Fibroblast of the conjunctiva (primary cell): ENCODE data around the gene MPL.

Source experiments
- DNase-seq: peaks from one replicate; pipeline ENCODE4 v3.0.0-alpha.2; 2010; ENCODE audit warnings: low read depth

The MPL gene

DNA sequence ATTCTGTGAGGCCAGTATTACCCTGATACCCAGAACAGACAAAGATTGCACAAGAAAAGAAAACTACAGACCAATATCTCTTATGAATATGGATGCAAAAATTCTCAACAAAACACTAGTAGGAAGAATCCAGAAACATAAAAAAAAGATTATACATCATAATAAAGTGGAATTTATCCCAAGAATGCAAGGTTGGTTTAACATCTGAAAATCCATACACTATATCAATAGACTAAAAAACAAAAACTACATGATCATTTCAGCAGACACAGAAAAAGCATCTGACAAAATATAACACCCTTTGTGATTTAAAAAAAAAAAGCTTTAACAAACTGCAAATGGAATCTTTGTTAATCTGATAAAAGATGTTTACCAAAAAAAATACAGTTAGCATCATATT, 12.2 kb upstream of the MPL start:
- no peak for DNase-seq

DNA sequence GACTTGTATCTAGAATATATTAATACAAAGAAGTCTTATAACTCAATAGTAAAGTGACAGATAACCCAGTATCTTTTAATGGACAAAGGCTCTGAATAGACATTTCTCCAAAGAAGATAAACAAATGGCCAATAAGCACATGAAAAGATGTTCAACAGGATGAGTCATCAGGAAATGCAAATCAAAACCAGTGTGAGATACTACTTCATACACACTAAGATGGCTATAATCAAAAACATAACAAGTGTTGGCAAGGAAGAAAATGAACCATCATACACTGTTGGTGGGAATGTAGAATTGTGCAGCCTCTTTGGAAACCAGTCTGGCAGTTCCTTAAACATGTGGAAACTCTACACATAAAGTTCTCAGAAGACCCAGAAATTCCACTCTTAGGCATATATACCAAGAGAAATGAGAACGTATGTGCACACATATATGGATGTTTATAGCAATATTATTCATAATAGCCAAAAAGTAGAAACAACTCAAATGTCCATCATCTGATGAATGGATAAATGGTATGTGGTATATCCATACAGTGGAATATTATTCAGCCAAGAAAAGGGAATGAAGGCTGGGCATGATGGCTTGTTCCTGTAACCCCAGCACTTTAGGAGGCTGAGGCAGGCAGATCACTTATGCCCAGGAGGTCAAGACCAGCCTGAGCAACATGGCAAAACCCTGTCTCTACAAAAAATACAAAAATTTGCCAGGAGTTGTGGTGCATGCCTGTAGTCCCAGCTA, 9.9 kb upstream of the MPL start:
- peak; percentile 42 for DNase-seq

DNA sequence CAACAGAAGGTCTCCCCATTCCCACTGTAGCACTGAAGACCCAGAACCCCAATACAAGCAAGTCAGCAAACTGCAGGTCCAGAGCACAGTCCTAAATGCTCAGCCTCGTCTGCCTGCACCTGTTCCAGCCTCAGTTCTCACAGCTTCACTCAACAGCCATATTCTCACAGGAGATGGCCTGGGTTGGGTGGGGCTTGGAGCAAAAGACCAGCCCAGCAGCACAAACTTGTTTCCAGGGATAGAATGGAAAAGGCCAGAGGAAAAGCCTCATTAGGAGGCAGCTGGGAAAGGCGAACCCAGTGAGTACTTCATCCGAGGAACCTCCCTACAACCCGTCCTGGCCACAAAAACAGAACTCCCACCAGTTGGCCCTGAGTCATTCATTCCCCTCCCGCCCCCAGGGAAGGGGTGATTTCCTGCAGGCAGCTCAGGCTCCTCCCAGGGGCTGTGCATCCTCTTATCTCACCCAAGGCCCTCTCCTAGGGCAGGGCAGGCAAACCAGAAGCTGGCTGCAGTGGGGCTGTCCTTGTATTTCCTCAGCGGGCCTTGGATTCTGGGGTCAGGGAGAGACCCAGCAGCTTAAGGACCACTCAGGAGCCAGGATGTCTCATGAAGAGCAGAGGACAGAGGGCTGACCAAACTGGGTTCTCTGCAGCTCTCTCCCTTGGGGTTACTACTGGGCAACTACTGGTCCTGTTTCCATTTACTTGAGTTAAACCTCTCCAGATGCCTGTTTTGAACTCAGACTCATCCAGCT, 7.4 kb upstream of the MPL start:
- DNase-seq = peak; percentile 34

DNA sequence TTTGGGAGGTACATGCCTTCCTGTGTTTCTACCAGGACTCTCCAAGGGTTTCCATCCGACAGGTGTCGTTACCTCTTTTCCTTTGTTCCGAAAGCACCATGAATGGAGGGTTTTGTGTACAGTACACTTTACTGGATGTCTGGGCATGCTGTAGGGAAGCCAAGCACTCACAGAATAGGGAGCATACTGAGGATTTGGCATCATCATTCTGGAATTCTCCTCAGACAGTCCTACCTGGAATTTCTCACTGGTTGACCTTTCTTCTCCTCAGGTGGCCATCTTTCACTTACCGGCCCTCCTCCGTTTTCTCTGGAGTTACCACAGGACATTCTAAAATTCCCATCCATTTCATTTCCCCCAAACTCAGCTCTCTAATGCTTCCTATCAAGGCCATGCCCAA, 5.9 kb upstream of the MPL start:
- DNase-seq = no peak

DNA sequence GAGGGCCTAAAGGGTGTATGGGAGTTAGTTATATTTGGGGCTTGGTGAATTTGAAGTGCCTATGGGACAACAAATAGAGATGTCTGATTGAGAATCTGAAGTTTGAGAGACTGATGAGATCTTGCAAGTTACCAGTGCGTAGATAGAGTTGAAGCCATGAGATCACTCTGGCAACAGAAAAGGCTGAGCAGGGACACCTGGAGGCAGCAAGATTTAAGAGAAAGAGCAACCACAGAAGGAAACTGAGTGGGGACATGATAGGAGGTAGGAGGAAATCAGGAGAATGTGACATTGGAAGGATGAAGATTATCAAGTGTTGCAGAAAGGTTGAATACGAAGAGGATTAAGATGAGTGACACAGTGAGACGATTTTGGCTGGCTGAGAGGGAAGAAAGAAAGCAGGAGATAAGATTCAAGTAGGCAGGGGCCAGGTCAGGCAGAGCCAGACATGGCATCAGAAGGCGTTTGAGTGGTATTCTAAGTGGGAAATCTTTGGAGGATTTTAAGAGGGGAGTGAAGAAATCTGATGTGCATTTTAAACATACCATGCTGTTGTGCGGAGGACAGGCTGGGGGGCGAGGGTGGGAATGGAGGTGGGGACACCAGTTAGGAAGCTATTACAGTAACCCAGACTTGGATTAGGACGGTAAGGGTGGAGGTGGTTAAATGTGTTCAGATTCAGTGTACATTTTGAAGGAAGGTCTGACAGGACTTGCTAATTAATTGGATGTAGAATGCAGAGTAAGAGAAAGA, 3.0 kb upstream of the MPL start:
- DNase-seq = no peak

DNA sequence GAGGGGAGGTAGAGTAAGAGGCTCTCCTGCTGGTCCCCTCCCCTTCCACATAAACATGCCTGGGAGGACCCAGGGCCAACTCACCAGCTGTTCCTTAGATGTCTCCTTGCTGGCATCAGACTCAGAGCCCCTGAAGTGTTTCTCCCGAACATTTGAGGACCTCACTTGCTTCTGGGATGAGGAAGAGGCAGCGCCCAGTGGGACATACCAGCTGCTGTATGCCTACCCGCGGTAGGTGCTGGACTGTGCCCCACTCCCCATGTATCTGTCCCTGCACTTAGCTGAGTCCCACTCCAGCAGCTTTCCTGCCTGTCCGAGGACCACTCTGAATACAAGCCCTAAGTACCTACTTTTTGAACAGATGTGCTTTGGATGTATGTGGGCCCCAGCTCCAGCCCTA, 383 bp downstream of the MPL start:
- DNase-seq = no peak

DNA sequence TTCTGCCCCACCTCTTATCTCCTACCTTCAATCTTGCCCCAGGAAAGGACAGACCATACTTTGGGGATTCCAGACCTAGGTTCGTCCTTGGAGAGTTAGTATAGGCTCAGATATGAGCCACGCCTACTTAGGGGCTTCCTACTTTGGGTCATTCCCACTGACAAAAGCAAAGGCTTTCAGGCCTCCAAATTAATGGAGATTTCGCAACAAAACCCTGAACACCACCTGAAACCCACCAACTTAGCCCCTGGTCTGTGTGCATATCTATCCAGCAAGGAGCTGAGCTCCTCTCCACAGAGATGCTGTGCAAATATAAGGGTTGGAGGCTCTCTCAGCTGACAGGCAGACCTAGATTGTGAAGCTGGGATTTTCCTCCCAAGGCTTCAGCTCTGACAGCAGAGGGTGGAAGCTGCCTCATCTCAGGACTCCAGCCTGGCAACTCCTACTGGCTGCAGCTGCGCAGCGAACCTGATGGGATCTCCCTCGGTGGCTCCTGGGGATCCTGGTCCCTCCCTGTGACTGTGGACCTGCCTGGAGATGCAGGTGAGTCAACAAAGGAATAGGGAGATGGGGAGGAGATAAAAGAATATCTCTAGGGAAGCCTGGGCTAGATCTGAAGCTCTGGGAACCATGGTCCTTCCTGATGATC, 2.1 kb downstream of the MPL start:
- no peak for DNase-seq

DNA sequence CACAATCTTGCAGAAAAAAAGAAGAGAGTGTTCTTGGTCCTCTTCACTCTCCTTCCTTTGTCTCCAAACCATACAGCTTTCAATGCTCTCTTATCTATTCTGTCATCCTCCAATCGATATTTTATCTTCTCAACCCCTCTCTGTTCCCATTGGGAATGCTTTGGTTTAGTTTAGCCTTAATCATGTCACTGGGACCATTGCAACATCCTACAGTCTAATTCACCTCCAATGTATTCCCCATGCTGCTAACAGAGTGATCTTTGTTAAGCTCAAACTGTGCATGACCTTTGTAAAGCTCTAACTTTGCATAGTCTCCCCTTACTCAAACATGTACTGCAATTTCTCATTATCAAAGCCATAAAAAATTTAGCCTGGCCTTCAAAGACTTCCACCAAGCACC, 2.9 kb downstream of the MPL start:
- DNase-seq = no peak

DNA sequence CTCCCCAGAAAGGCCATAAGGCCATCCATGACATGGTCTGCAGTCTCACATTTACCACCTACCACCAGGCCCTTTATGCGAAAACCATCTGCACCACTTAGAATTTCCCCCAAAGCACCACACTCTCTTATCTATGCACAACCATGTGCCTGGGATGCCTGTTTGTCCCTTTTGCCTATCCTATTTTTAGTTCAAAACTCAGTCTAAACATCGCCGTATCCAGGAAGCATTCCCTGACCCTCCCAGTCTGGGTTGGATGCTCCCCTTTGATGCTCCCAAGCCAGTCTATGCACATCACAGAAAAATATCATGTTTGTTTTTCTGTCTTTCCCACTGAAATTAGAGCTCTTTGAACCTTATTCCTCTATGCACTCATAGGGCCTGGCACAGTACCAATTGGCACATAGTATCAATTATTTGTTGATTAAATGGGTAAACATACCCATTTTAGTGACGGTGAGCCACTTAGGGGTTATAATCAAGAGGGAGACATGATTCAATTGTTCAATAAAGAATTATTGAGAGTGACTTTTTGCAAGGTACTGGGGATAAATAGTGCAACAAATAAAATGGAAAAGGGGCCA, 6.7 kb downstream of the MPL start:
- no peak for DNase-seq

DNA sequence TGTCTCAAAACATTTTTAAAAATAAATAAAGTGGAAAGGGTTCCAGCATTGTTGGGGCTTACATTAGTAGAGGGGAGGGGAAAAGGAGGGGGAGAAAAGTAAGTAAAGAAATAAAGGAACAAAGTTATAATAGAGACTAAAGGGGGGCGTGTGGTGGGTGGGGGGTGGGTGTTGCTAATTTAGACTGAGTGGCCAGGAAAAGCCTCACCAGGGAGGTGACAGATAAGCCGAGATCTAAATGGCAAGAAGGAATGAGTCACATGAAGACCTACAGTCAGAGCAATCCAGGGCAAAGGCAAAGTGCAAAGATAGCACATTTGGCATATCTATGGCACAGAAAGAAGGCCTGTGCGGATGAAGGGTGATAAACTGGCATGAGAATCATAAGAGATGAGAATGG, 7.5 kb downstream of the MPL start:
- no peak for DNase-seq

DNA sequence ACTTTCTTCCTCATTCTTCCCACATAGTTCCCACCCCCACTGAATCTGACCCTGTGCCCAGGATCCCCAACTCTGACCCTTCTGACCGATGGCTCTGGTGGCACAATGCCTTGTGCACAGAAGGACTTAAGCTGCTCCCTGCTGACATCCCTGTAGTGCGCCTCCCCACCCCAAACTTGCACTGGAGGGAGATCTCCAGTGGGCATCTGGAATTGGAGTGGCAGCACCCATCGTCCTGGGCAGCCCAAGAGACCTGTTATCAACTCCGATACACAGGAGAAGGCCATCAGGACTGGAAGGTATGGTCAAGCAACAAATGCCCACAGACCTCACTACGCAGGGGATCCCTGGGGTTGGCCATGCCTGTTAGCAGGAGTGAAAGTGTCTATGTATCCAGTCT, 9.0 kb downstream of the MPL start:
- DNase-seq = no peak

DNA sequence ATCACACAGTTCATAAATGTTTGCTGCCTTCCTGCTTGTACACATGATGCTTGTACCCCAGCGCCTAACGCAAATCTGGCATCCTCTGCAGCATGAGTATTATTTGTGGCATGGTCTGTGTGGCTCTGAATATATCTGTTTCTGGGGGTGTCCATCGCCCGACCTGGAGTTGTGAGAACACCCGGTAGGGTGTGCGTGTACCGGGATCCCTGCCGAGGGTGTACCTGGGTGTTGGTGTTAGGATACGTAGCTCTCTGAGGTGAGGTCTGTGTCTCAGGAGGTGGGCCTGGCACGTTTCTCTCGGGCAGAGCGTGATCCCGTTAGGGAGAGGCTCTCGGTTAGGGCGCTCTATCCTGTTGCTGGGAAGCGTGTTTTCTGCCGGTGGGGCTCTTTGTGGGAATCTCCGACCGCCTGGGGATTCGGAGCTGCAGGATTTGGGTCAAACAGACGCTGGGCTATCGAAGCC, 10.8 kb downstream of the MPL start:
- DNase-seq = no peak

DNA sequence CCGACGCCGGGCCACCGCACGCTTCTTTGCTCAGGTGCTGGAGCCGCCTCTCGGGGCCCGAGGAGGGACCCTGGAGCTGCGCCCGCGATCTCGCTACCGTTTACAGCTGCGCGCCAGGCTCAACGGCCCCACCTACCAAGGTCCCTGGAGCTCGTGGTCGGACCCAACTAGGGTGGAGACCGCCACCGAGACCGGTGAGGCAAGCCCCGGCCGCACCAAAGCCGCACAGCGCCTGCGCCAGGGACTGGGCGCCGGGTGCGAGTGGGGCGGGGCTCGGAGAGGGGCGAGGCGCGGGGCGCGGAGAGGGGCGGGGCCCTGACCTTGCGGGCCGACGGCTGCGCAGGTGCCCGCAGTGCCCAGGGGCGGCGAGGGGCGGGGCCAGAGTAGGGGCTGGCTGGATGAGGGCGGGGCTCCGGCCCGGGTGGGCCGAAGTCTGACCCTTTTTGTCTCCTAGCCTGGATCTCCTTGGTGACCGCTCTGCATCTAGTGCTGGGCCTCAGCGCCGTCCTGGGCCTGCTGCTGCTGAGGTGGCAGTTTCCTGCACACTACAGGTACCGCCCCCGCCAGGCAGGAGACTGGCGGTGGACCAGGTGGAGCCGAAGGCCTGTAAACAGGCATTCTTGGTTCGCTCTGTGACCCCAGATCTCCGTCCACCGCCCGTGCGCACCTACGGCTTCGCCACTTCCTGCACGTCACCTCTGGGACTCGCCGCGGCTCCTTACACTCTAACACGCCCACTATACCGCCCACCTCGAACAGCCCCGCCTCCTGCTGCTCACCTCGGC, 11.4 kb downstream of the MPL start:
- no peak for DNase-seq

DNA sequence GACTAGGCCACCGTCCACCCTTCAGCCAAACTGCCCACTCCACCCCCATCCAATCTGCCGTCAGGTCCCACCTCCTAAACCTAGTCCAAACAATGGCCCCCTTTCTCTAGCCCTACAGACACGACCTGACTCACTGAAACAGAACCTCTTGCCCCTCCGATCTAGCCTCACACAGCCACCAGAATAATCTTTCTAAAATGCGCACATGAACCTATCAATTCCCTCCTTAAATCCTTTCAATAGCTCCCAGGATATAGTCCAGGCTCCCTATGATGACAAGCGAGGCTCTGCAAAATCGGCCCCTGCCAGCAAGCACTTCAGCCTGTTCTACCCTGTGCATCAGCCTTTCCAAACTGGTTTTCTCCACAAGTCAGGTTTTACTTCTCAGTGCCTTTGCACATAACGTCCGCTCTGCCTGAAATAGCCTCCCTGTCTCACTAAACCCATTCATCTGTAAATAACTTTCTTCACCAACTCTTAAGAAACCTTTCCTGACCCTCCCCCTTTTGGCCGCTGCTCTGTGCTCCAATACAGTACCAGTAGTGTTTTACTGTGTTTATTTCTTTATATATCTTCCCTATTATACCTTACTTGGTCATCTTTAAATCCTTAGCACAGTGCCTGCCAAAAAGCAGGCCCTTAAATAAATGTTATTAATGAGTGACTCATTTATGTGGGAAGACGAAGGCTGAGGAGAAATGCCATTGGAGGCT, 12.1 kb downstream of the MPL start:
- DNase-seq = no peak

DNA sequence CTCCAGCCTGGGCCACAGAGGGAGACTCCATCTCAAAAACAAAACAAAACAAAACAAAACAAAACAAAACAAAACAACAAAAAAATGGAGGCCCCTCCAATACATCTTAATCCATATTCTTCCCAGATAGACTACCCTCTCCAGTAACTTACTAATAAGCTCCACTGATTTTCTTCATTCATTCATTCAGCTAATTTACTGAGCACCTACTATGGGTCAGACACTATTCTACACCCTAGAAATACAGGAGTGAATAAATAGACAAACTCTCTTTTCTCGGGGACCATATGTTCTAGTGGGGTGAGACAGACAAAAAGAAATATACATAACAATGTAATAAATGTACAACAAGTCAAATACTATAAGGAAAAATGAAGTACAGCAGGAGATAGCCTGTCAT, 13.4 kb downstream of the MPL start:
- DNase-seq = no peak

DNA sequence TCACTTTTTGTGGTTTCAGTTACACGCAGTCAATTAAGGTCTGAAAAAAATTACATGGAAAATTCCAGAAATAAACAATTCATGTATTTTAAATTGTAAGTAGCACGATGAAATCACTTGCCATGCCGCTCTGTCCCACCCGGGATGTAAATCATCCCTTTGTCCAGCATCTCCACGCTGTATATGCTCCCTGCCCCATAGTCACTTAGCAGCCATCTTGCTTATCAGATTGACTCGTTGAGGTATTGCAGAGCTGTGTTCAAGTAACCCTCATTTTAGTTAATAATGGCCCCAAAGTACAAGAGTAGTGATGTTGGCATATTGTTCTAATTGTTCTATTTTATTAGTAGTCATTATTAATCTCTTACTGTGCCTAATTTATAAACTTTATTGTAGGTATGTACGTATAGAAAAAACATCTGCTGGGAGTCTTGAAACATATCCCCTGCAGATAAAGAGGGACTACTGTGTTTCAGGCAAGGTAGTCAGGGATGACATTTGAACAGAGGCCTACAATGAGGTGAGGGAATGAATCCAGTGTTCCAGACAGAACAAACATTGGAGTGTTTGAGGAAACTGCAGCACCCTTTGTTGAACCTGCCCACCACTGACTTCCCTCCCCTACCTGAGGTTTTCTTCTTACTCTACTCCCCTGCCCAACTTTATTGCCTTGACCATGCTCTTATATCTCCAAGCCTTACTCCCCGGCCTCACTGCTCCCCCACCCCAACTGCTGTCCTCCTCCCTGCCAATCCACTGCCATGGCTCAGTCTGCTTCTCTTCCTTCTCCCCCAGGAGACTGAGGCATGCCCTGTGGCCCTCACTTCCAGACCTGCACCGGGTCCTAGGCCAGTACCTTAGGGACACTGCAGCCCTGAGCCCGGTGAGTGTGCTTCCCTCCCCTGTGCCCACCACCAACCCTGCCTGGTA, 14.1 kb downstream of the MPL start:
- no peak for DNase-seq

DNA sequence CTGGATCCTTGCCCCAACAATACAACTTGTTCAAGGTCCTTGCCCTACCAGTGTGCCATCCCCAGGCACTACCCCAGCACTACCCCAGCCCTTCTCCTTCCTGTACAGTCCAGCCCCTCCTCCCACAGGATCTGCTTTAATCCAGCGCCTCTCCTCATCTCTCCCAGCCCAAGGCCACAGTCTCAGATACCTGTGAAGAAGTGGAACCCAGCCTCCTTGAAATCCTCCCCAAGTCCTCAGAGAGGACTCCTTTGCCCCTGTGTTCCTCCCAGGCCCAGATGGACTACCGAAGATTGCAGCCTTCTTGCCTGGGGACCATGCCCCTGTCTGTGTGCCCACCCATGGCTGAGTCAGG, 14.7 kb downstream of the MPL start:
- no peak for DNase-seq

DNA sequence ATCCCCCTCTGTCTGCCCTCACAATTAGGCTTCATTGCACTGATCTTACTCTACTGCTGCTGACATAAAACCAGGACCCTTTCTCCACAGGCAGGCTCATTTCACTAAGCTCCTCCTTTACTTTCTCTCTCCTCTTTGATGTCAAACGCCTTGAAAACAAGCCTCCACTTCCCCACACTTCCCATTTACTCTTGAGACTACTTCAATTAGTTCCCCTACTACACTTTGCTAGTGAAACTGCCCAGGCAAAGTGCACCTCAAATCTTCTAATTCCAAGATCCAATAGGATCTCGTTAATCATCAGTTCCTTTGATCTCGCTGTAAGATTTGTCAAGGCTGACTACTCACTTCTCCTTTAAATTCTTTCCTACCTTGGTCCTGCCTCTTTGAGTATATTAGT, 15.3 kb downstream of the MPL start:
- no peak for DNase-seq

DNA sequence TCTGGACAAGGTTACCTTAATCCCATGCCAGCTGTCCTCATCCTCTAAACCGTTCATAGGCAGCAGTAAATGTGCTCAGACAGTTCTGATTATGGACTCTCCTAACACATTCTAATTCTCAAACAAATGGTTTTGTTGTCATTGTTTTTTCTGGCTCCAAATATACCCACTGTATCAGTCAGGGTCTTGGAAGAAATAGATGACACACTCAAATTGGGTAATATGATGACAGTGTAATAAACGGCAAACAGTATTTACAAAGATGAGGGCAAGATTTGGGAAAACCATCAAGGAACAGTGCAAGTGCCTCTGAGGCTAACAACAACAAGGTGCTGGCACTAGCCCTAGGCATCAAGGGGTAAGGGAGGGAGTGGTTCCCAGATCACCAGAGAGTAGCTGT, 16.9 kb downstream of the MPL start:
- no peak for DNase-seq

DNA sequence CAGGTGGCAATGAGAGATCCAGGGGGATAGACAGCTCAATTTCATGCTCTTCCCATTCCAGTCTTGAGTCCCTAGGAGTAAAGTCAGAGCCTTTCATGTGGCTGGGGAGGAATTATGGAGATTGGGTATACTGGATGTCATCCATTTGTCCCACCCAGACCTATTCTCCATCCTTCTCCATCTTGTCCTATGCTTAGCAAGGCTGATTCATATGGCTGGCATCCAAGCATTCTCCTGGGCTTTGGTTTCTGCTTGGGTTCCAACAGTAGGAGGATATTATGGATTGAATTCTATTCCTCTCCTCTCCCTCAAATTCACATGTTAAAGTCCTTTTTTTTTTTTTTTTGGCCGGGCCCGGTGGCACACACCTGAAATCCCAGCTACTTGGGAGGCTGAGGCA, 17.3 kb downstream of the MPL start:
- DNase-seq = no peak
